GM04503 (cell line): ENCODE data around the gene NDEL1.

Experiments
- DNase-seq: peaks from one replicate; pipeline ENCODE4 v3.0.0-alpha.2; 2012; ENCODE audit warnings: low read depth

NDEL1 gene

GRCh38 chr17:8504460-8505207 is 69.0 kb downstream of the NDEL1 start:
- no peak for DNase-seq

DNA sequence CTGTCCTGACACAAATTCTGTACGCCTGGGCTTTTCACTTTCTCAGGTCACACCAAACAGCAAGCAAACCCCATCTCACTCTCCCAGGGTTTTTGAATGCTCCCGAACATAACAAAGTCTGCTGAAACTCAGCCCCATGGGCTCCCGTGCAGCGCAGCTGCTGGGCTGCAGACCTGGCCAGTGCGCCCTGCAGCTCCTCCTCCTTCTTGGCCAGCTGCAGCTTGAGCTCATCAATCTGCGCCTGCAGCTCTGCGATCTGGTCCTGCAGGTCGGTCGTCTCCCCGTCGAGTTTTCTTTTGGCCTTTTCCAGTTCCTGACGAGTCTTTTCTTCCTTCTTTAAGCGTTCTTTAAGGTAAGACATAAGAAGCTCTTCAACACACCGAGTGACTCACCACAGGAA is 70.5 kb downstream of the NDEL1 start:
- DNase-seq, result no peak

DNA sequence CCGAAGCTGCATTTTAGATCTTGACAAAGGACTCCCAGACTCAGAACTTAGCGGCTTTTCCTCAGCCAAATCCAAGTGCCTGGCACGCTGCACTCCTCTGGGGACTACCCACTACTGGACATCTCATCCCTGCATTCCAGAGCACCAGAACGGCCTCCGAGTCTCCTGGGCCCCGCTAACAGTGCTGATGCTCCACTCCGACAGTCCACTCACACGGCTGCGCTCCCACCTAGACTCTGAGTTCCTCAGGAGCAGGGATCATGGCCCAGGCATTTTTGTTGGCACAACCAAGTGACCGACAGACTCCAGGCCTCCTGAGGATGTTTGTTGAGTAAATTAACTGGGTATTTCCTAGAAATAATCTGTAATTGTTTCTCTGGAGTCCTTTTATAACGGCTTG is 79.1 kb downstream of the NDEL1 start:
- DNase-seq, result no peak
